Hepatocyte (in vitro differentiated cells): ENCODE measurements around the gene PLEKHG7. TPM values are rescaled to one million over a fixed set of nuclear protein-coding genes. Genes with fewer than 3 reads are reported as not detected.

Source experiments
- DNase-seq: peaks from one replicate; pipeline ENCODE4 v3.0.0-alpha.2; 2016; ENCODE audit warnings: low spot score
- H2AFZ ChIP-seq: fragments of 200-600 bp; sonication (generic); 2 replicates; pipeline ENCODE4 v1.6.0; 2016; ENCODE audit warnings: antibody characterized with exemption, mild to moderate bottlenecking
- H3K27ac ChIP-seq: fragments of 200-600 bp; sonication (generic); 2 replicates; pipeline ENCODE4 v1.5.1; 2016; ENCODE audit warnings: mild to moderate bottlenecking
- H3K27me3 ChIP-seq: fragments of 200-600 bp; sonication (generic); 2 replicates; pipeline ENCODE4 v1.6.1; 2016
- H3K36me3 ChIP-seq: fragments of 200-600 bp; sonication (generic); replicated peaks from 2 replicates; pipeline ENCODE4 v1.5.1; 2016; ENCODE audit warnings: low read depth; ENCODE audit not compliant: insufficient read depth
- H3K4me1 ChIP-seq: fragments of 200-600 bp; sonication (generic); 2 replicates; pipeline ENCODE4 v1.5.1; 2016; ENCODE audit warnings: mild to moderate bottlenecking, moderate library complexity; ENCODE audit not compliant: insufficient read depth
- H3K4me2 ChIP-seq: fragments of 200-600 bp; sonication (generic); 2 replicates; pipeline ENCODE4 v1.6.0; 2016
- H3K4me3 ChIP-seq: fragments of 200-600 bp; sonication (generic); 2 replicates; pipeline ENCODE4 v1.5.1; 2016; ENCODE audit warnings: mild to moderate bottlenecking
- H3K79me2 ChIP-seq: fragments of 200-600 bp; sonication (generic); 2 replicates; pipeline ENCODE4 v1.6.0; 2017; ENCODE audit warnings: mild to moderate bottlenecking
- H3K9me2 ChIP-seq: fragments of 200-600 bp; sonication (generic); replicated peaks from 2 replicates; pipeline ENCODE4 v1.6.0; 2017; ENCODE audit warnings: mild to moderate bottlenecking; ENCODE audit not compliant: insufficient read depth
- H3K9me3 ChIP-seq: fragments of 200-600 bp; sonication (generic); 2 replicates; pipeline ENCODE4 v1.5.1; 2016; ENCODE audit warnings: low read depth, mild to moderate bottlenecking
- H4K20me1 ChIP-seq: fragments of 200-600 bp; sonication (generic); 2 replicates; pipeline ENCODE4 v1.6.0; 2016; ENCODE audit warnings: mild to moderate bottlenecking; ENCODE audit not compliant: insufficient read depth, poor library complexity, severe bottlenecking
- CTCF ChIP-seq: fragments of 200-600 bp; sonication (generic); IDR thresholded peaks from 2 replicates; pipeline ENCODE4 v1.5.1; 2016; ENCODE audit warnings: antibody characterized with exemption, mild to moderate bottlenecking; ENCODE audit not compliant: poor library complexity
- EZH2 ChIP-seq: fragments of 200-600 bp; sonication (generic); IDR thresholded peaks from 2 replicates; pipeline ENCODE4 v1.6.1; 2016; ENCODE audit warnings: antibody characterized with exemption, mild to moderate bottlenecking, borderline replicate concordance
- EZH2phosphoT487 ChIP-seq: fragments of 200-600 bp; sonication (generic); IDR thresholded peaks from one replicate; pipeline ENCODE4 v1.6.1; 2018; ENCODE audit warnings: antibody characterized with exemption, mild to moderate bottlenecking, low read depth, moderate library complexity; ENCODE audit not compliant: unreplicated experiment, severe bottlenecking
- WGBS: methylation state at CpG from one replicate; pipeline ENCODE4 v1.1.6; 2016; ENCODE audit warnings: low lambda C conversion rate; ENCODE audit errors: missing lambda C conversion rate; 5-methylcytosine and 5-hydroxymethylcytosine counted together
- polyA plus RNA-seq: library from polyadenylated mRNA; unstranded; fragments of >200 nt; fragmentation: Nextera tagmentation; extraction: Ambion mirVana; gene quantifications from 2 replicates; pipeline ENCODE4 v1.2.1, GENCODE V29; 2016
- total RNA-seq: library from RNA; depleted of rRNA; stranded (reverse); fragments of >200 nt; gene quantifications from 2 replicates; pipeline ENCODE4 v1.2.3, GENCODE V29; 2014

The PLEKHG7 gene
- total and polyA plus RNA-seq, 2 experiments from 2014 or later, result 0.17 to 0.94 TPM

GRCh38 chr12:92778525-92778924, 75.7 kb downstream of the PLEKHG7 start:
- no peak overlapping the region for H3K4me2 ChIP-seq
- no peak overlapping the region for H3K4me3 ChIP-seq
- no peak overlapping the region for H3K27ac ChIP-seq
- H3K36me3 ChIP-seq, result no peaks in the 10 kb centered on the region
- no peaks in the 10 kb centered on the region for H3K79me2 ChIP-seq
- TF ChIP-seq CTCF, result no peak
- no peak for TF ChIP-seq EZH2phosphoT487
- TF ChIP-seq EZH2, result no peak
- WGBS, result 93% methylated on average over 3 of the region's 3 CpGs
- no peak overlapping the region for H2AFZ ChIP-seq
- no peaks in the 10 kb centered on the region for H4K20me1 ChIP-seq
- no peaks in the 10 kb centered on the region for H3K9me2 ChIP-seq
- DNase-seq, result no peak
- no peaks in the 10 kb centered on the region for H3K27me3 ChIP-seq
- no peaks in the 10 kb centered on the region for H3K9me3 ChIP-seq
- no peaks in the 10 kb centered on the region for H3K4me1 ChIP-seq

GRCh38 chr12:92779902-92780301, 77.1 kb downstream of the PLEKHG7 start:
- no peak overlapping the region for H2AFZ ChIP-seq
- H4K20me1 ChIP-seq, result no peaks in the 10 kb centered on the region
- no peak overlapping the region for H3K27ac ChIP-seq
- H3K4me3 ChIP-seq, result no peak overlapping the region
- WGBS, result 85% methylated on average over 1 of the region's 1 CpG
- H3K27me3 ChIP-seq, result no peaks in the 10 kb centered on the region
- H3K9me2 ChIP-seq, result no peaks in the 10 kb centered on the region
- no peaks in the 10 kb centered on the region for H3K4me1 ChIP-seq
- no peaks in the 10 kb centered on the region for H3K36me3 ChIP-seq
- H3K79me2 ChIP-seq, result no peaks in the 10 kb centered on the region
- H3K9me3 ChIP-seq, result no peaks in the 10 kb centered on the region
- DNase-seq, result no peak
- H3K4me2 ChIP-seq, result no peak overlapping the region
- TF ChIP-seq CTCF, result no peak
- TF ChIP-seq EZH2, result no peak
- TF ChIP-seq EZH2phosphoT487, result no peak

- Histone ChIP-seq H4K20me1 (no peaks in the 10 kb centered on the region), H3K4me3 (no peak overlapping the region), H3K4me2 (no peak overlapping the region), H2AFZ (no peak overlapping the region), H3K9me3 (no peaks in the 10 kb centered on the region), H3K36me3 (no peaks in the 10 kb centered on the region), H3K4me1 (no peaks in the 10 kb centered on the region), H3K9me2 (no peaks in the 10 kb centered on the region), H3K27ac (peak overlapping the region; percentile 37), H3K79me2 (no peaks in the 10 kb centered on the region), H3K27me3 (no peaks in the 10 kb centered on the region)
- DNase-seq, result no peak
- 55% methylated on average over 1 of the region's 1 CpG for WGBS
- TF ChIP-seq EZH2 (no peak), EZH2phosphoT487 (no peak), CTCF (no peak)
Observed at GRCh38 chr12:92784356-92784755, 81.6 kb downstream of the PLEKHG7 start.
